DOHH2 (cell line): ENCODE data around the gene TNS1.

Experiments
- H3F3A ChIP-seq: fragments of 200-600 bp; sonication (generic), shearing (Covaris generic); 2 replicates; pipeline ENCODE4 v1.6.0; 2016; ENCODE audit warnings: antibody characterized with exemption, mild to moderate bottlenecking; ENCODE audit not compliant: control insufficient read depth, insufficient read depth
- H3K27ac ChIP-seq: fragments of 200-600 bp; sonication (generic); 2 replicates; pipeline ENCODE4 v1.5.1; 2014; ENCODE audit warnings: low read depth, mild to moderate bottlenecking, low read length, moderate library complexity
- H3K27me3 ChIP-seq: fragments of 200-600 bp; sonication (generic); 2 replicates; pipeline ENCODE4 v1.6.1; 2014; ENCODE audit warnings: mild to moderate bottlenecking, low read length, mixed read lengths; ENCODE audit not compliant: control insufficient read depth
- H3K36me3 ChIP-seq: fragments of 200-600 bp; sonication (generic); 2 replicates; pipeline ENCODE4 v1.6.1; 2014; ENCODE audit warnings: mild to moderate bottlenecking, low read length, moderate library complexity, mixed read lengths; ENCODE audit not compliant: control insufficient read depth
- H3K4me1 ChIP-seq: fragments of 200-600 bp; sonication (generic); 2 replicates; pipeline ENCODE4 v1.6.1; 2014; ENCODE audit warnings: mild to moderate bottlenecking, low read length, mixed read lengths; ENCODE audit not compliant: control insufficient read depth
- H3K4me2 ChIP-seq: fragments of 200-600 bp; sonication (generic); 2 replicates; pipeline ENCODE4 v1.6.0; 2014; ENCODE audit warnings: mild to moderate bottlenecking, low read length, moderate library complexity
- H3K4me3 ChIP-seq: fragments of 200-600 bp; sonication (generic); 2 replicates; pipeline ENCODE4 v1.5.1; 2014; ENCODE audit warnings: mild to moderate bottlenecking, low read length, mixed read lengths
- H3K79me2 ChIP-seq: fragments of 200-600 bp; sonication (generic); 2 replicates; pipeline ENCODE4 v1.6.1; 2014; ENCODE audit warnings: mild to moderate bottlenecking, low read length, mixed read lengths; ENCODE audit not compliant: control insufficient read depth
- H3K9me2 ChIP-seq: fragments of 200-600 bp; sonication (generic); replicated peaks from 2 replicates; pipeline ENCODE4 v1.6.1; 2014; ENCODE audit warnings: mild to moderate bottlenecking, low read length, mixed read lengths; ENCODE audit not compliant: control insufficient read depth
- H3K9me3 ChIP-seq: fragments of 200-600 bp; sonication (generic); 2 replicates; pipeline ENCODE4 v1.6.1; 2014; ENCODE audit warnings: antibody characterized with exemption, low read length, mixed read lengths; ENCODE audit not compliant: control insufficient read depth, insufficient read depth
- H4K20me1 ChIP-seq: fragments of 200-600 bp; sonication (generic); 2 replicates; pipeline ENCODE4 v1.6.0; 2014; ENCODE audit warnings: low read depth, mild to moderate bottlenecking, antibody characterized with exemption, low read length, moderate library complexity; ENCODE audit not compliant: control insufficient read depth, insufficient read depth
- CTCF ChIP-seq: fragments of 200-600 bp; sonication (generic); IDR thresholded peaks from one replicate; pipeline ENCODE4 v1.5.1; 2014; ENCODE audit warnings: antibody characterized with exemption, mild to moderate bottlenecking, low read depth, low read length; ENCODE audit not compliant: poor library complexity, severe bottlenecking
- EZH2phosphoT487 ChIP-seq: fragments of 200-600 bp; sonication (generic); IDR thresholded peaks from 2 replicates; pipeline ENCODE4 v1.6.1; 2017; ENCODE audit warnings: borderline replicate concordance, mild to moderate bottlenecking, antibody characterized with exemption, low read length, moderate library complexity, mixed read lengths

TNS1 gene

GRCh38 chr2:217936952-217937351 lies 65.8 kb downstream of the TNS1 start:
- H3F3A ChIP-seq = no peaks in the 10 kb centered on the region
- no peak overlapping the region for H3K27ac ChIP-seq

GRCh38 chr2:217935901-217936684 lies 66.7 kb downstream of the TNS1 start:
- no peaks in the 10 kb centered on the region for H4K20me1 ChIP-seq
- H3K79me2 ChIP-seq = no peaks in the 10 kb centered on the region
- no peak overlapping the region for H3K4me2 ChIP-seq
- no peak overlapping the region for H3K27ac ChIP-seq
- H3F3A ChIP-seq = no peaks in the 10 kb centered on the region
- H3K9me3 ChIP-seq = no peaks in the 10 kb centered on the region
- no peaks in the 10 kb centered on the region for H3K9me2 ChIP-seq
- H3K36me3 ChIP-seq = no peaks in the 10 kb centered on the region
- no peaks in the 10 kb centered on the region for H3K27me3 ChIP-seq
- H3K4me3 ChIP-seq = no peak overlapping the region
- TF ChIP-seq CTCF = no peak
- no peak for TF ChIP-seq EZH2phosphoT487
- no peaks in the 10 kb centered on the region for H3K4me1 ChIP-seq

More at GRCh38 chr2:217936952-217937351, 65.8 kb downstream of the TNS1 start:
- H3K27me3 ChIP-seq = no peaks in the 10 kb centered on the region
- H3K4me3 ChIP-seq = no peak overlapping the region
- TF ChIP-seq EZH2phosphoT487 = no peak
- no peak for TF ChIP-seq CTCF
- no peaks in the 10 kb centered on the region for H3K4me1 ChIP-seq
- H3K36me3 ChIP-seq = no peaks in the 10 kb centered on the region
- H3K9me2 ChIP-seq = no peaks in the 10 kb centered on the region
- no peaks in the 10 kb centered on the region for H3K79me2 ChIP-seq
- H3K4me2 ChIP-seq = no peak overlapping the region
- no peaks in the 10 kb centered on the region for H3K9me3 ChIP-seq
- H4K20me1 ChIP-seq = no peaks in the 10 kb centered on the region

GRCh38 chr2:217935235-217935879 lies 67.4 kb downstream of the TNS1 start:
- Histone ChIP-seq H3K4me1 (no peaks in the 10 kb centered on the region), H4K20me1 (no peaks in the 10 kb centered on the region), H3K27me3 (no peaks in the 10 kb centered on the region), H3K27ac (no peak overlapping the region), H3K9me3 (no peaks in the 10 kb centered on the region), H3K36me3 (no peaks in the 10 kb centered on the region), H3K79me2 (no peaks in the 10 kb centered on the region), H3K9me2 (no peaks in the 10 kb centered on the region), H3F3A (no peaks in the 10 kb centered on the region), H3K4me3 (no peak overlapping the region), H3K4me2 (no peak overlapping the region)
- TF ChIP-seq CTCF (no peak), EZH2phosphoT487 (no peak)
